Activated T-cell treated with anti-CD3 and anti-CD28 coated beads, Interleukin-2, amount 50 U/mL, for 4 hours (primary cell): ENCODE results near the gene SRF. TPM values are rescaled to one million over a fixed set of nuclear protein-coding genes. Genes with fewer than 3 reads are reported as not detected.
A peak's percentile ranks its signal among the peaks of the same experiment; 100 is the strongest.

Experiments used
- ATAC-seq, 2 donors: fragments of 200-7000 bp; cut with Tn5 transposase; one replicate each; pipeline ENCODE4 v1.10.0; 2021
- DNase-seq: peaks from one replicate; pipeline ENCODE4 v3.0.0-alpha.2; 2020
- H3K27me3 Mint-ChIP-seq: one replicate; pipeline ENCODE4 v1.8.0; 2021; ENCODE audit warnings: low read depth, mixed read lengths
- H3K36me3 Mint-ChIP-seq: one replicate; pipeline ENCODE4 v1.8.0; 2022; ENCODE audit warnings: mixed read lengths; ENCODE audit not compliant: insufficient read depth
- H3K4me1 Mint-ChIP-seq: one replicate; pipeline ENCODE4 v1.8.0; 2021; ENCODE audit warnings: low read depth, mixed read lengths
- H3K4me3 Mint-ChIP-seq: one replicate; pipeline ENCODE4 v1.8.0; 2021; ENCODE audit warnings: mild to moderate bottlenecking, moderate library complexity, mixed read lengths
- H3K9me3 Mint-ChIP-seq: one replicate; pipeline ENCODE4 v1.8.0; 2021; ENCODE audit warnings: mixed read lengths
- total RNA-seq, 3 donors: library from RNA; stranded (reverse); gene quantifications; one replicate each; pipeline ENCODE4 v1.2.1, GENCODE V29; 2021

SRF gene
- total RNA-seq, 3 donors from 2014 or later, result 72.0 to 80.1 (median 72.8) TPM

DNA sequence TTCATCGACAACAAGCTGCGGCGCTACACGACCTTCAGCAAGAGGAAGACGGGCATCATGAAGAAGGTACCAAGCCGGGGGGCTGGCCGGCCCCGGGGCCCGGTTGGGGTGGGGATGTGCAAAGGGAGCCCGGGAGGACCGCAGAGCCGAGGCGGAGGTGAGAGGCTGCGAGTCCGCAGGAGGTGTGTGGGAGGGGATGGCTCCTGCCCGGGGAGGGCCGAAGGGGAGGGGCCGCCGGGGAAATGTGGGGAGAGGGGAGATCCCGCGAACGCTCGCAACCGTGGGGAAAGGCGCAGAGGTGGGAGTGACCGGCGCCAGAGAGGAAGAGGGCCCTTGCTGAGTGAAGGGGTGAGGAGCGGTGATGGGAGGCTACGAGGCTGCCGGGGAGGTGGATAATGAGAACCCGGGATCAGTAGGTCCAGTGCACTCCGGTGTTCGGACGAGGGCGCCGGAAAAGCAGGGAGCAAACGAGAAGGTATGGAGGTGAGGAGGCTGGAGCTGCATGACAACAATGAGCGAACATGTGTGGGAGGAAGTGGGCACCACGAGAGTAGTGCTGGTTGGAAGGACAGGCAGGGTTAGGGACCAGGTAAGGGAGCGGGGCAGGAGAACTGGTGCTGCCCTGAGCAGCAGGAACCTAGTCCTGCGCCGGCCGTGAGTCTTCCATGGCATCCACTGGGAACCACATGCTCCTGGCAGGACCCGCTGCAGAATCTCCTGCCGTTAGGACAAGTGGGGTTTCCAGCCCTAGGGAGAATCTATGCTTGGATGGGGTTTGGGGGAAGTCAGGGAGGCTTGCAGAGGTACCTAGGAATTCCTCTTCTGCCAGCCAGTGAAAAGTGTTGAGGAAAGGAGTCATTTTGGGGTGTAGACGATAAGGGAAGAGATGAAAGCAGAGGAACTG is 1.3 kb downstream of the SRF start:
- ATAC-seq, result no peak

DNA sequence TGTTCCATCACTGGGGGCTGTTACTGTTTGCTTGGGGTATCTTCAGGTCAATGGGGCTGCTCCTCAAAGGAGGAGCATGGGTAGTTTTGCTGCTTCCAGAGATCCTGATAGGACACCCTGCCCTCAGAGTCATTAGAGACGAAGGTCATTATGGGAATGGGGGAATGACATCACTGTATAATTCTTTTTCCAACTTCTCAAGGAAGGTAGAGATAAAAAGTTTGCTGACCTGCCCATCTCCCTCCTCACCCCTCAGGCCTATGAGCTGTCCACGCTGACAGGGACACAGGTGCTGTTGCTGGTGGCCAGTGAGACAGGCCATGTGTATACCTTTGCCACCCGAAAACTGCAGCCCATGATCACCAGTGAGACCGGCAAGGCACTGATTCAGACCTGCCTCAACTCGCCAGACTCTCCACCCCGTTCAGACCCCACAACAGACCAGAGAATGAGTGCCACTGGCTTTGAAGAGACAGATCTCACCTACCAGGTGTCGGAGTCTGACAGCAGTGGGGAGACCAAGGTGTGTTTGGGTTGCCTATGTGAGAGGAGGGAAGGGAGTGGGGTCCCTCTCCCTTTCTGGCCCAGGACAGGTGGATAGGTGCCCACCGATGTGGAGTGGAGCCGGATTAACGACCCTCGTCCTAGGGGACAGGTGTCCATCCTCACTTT is 2.7 kb downstream of the SRF start:
- no peaks in the 10 kb centered on the region for H3K27me3 Mint-ChIP-seq
- peak overlapping the region; percentile 90 for H3K4me3 Mint-ChIP-seq
- no peak for ATAC-seq
- peaks cover 14% of the 10 kb centered on the region for H3K36me3 Mint-ChIP-seq
- no peak for DNase-seq
- peaks cover 42% of the 10 kb centered on the region for H3K4me1 Mint-ChIP-seq
- no peaks in the 10 kb centered on the region for H3K9me3 Mint-ChIP-seq

More for the DNA sequence above, 1.3 kb downstream of the SRF start:
- peak; percentile 36 for DNase-seq
- H3K4me1 Mint-ChIP-seq, result peaks cover 42% of the 10 kb centered on the region
- no peaks in the 10 kb centered on the region for H3K9me3 Mint-ChIP-seq
- peak overlapping the region; percentile 90 for H3K4me3 Mint-ChIP-seq
- peaks cover 12% of the 10 kb centered on the region for H3K36me3 Mint-ChIP-seq
- no peaks in the 10 kb centered on the region for H3K27me3 Mint-ChIP-seq

DNA sequence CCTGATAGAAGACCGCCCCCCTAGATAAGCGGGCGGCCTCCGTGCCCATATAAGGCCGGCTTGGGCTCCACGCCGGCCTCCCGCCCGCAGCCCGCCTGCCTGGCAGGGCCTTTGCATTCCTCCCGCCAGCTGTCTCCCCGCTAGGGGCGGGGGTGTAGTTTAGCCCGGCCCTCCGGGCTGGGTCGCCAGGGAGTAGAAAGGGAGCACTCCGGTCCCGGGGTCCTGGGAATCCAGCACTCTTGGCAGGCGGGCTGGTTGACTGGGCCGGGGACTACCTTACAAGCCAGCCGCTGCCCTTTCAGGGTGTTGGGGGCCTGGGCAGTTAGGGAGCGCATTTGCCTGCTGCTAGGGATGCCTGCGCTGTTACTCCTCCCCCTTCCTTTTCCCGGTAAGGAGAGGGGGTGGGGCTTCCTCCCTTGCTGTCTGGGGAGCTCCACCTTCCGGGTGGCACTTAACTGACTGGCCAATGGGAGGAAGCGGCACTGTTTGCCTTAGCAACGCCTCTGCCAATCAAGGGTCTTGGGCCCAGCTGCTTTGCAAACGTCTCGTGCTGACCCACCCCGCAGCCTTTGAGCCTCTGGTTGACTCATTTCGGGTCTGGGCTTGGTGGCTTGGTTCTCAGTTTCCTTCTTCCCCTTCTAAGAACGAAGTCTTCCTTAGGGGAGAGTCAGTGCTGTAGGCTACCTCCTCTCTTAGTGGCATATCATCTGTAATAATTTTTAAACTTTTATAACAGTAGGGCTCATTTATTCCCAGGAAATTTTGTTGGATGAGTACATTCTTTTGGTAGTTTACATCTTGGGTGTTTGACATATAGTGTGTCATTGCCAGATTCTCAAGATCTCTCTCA is 3.4 kb downstream of the SRF start:
- peaks cover 42% of the 10 kb centered on the region for H3K4me1 Mint-ChIP-seq
- H3K36me3 Mint-ChIP-seq, result peaks cover 14% of the 10 kb centered on the region
- H3K27me3 Mint-ChIP-seq, result no peaks in the 10 kb centered on the region

DNA sequence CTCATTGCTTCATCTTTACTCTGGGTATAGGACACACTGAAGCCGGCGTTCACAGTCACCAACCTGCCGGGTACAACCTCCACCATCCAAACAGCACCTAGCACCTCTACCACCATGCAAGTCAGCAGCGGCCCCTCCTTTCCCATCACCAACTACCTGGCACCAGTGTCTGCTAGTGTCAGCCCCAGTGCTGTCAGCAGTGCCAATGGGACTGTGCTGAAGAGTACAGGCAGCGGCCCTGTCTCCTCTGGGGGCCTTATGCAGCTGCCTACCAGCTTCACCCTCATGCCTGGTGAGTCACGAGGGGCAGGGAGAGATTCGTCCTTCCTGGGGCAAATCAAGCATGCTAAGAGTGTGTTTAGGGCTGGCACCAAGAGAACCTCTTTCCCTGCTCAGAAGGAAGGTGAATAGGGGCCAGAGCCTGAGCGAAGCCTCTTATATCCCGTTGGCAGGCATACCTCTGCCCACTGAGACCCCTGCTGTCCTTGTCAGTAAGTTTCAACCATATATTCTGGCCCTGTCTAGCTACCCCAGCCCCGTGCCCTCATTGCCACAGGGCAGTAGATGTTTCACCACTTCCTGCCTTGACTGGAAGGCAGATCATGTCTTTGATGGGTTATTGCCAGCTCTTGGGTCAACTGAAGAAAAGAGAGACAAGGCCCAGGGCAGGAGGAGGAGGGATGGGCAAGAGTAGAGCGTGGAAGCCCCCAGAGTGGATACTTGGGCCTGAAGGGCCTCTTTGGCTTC is 4.8 kb downstream of the SRF start:
- peaks cover 36% of the 10 kb centered on the region for H3K4me1 Mint-ChIP-seq
- H3K36me3 Mint-ChIP-seq, result peaks cover 14% of the 10 kb centered on the region
- H3K27me3 Mint-ChIP-seq, result no peaks in the 10 kb centered on the region
- no peak overlapping the region for H3K4me3 Mint-ChIP-seq
- no peaks in the 10 kb centered on the region for H3K9me3 Mint-ChIP-seq
- DNase-seq (no peak), ATAC-seq (no peak)

More for the DNA sequence above, 3.4 kb downstream of the SRF start:
- H3K9me3 Mint-ChIP-seq, result no peaks in the 10 kb centered on the region
- peak; percentile 93 for DNase-seq
- peak; percentile 64 to 66 for ATAC-seq
- peak overlapping the region; percentile 90 for H3K4me3 Mint-ChIP-seq

DNA sequence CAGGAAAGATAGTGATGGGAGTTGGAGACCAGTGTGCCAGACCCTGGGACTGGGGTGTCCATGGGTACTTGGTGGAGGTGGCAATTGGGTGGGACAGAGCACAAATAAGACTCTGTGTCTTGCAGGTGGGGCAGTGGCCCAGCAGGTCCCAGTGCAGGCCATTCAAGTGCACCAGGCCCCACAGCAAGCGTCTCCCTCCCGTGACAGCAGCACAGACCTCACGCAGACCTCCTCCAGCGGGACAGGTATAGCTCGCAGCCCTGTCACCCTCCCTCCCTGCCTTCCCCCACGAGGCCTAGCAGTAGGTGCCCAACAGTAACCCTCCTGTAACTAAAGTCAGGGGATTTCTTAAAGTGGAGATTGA is 5.3 kb downstream of the SRF start:
- no peak overlapping the region for H3K4me3 Mint-ChIP-seq
- no peak for DNase-seq

DNA sequence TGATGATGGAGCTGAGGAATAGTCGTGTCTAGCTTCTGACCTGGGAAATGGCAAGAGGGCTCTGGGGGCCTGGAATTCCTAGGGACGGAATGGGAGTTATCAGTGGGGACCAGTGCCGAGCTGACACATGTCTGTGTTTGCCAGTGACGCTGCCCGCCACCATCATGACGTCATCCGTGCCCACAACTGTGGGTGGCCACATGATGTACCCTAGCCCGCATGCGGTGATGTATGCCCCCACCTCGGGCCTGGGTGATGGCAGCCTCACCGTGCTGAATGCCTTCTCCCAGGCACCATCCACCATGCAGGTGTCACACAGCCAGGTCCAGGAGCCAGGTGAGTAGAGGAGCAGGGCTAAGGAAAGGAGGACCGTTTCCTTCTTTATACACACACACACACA is 7.1 kb downstream of the SRF start:
- Mint-ChIP-seq H3K36me3 (peaks cover 12% of the 10 kb centered on the region), H3K4me3 (no peak overlapping the region), H3K9me3 (no peaks in the 10 kb centered on the region), H3K27me3 (no peaks in the 10 kb centered on the region), H3K4me1 (peaks cover 40% of the 10 kb centered on the region)
- DNase-seq, result no peak
- ATAC-seq, result no peak

More for the DNA sequence above, 5.3 kb downstream of the SRF start:
- Mint-ChIP-seq H3K9me3 (no peaks in the 10 kb centered on the region), H3K4me1 (peaks cover 39% of the 10 kb centered on the region), H3K36me3 (peaks cover 14% of the 10 kb centered on the region), H3K27me3 (no peaks in the 10 kb centered on the region)
- ATAC-seq, result no peak

DNA sequence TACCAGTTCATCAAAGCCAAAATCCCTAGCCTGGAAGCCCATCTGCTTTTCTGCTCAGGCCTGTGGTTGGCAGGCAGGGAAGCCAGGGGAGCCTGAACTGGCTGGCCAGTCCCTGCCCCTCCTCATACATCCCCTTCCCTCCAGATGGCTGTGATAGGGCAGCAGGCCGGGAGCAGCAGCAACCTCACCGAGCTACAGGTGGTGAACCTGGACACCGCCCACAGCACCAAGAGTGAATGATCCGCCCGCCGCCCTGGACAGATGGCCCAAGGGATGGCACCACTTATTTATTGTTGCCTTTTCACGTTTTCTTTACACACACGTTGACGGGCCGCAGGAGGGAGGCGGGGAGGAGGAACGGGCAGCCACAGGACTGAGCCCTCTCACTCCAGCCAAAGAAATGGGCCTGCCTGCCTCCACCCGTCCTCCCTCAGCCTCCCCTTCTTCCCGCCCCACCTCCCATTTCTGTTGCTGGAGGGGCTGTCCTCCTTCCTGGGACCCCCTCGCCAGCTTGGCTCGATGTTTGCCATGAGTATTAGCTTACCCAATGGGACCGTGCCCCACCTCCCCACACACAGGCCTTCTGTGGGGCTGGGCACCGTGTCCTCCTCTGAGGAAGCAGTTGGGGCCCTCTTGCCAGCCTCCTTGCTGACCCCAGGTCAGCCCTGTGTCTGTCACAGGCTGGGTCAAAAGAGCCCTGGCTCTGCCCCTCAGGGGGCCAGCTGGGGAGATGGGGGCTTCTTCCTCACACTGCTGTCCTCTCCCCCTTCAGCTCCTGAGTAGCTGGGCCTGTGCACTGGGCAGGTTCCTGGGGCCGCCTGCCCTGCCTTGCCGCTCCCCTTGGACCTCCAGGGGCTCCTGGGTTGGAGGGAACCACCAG is 8.1 kb downstream of the SRF start:
- no peak for DNase-seq
- Mint-ChIP-seq H3K27me3 (no peaks in the 10 kb centered on the region), H3K36me3 (peaks cover 15% of the 10 kb centered on the region), H3K9me3 (no peaks in the 10 kb centered on the region), H3K4me3 (no peak overlapping the region), H3K4me1 (peaks cover 41% of the 10 kb centered on the region)
- no peak for ATAC-seq

DNA sequence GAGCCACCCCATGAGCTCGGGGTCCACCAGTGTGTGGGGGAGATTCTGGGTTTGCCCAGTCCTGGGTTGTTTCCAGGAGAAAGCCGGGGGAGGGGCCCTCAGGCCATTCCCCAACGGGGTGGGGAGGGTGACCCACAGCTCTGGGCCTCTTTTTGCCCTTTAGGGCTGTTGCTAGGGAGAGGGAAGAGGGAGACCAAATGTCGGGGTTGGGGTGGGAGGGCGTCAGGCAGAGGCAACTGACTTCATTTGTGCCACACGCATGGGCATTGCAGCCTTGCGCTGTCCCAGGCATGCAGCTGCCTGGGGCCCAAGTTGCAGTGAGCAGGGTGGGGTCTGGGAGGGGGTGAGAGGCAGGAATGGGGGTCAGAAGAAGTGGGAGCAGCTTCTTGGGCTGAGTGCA is 9.0 kb downstream of the SRF start:
- Mint-ChIP-seq H3K27me3 (no peaks in the 10 kb centered on the region), H3K9me3 (no peaks in the 10 kb centered on the region), H3K36me3 (peaks cover 12% of the 10 kb centered on the region), H3K4me3 (no peak overlapping the region), H3K4me1 (peaks cover 42% of the 10 kb centered on the region)
- no peak for ATAC-seq
- no peak for DNase-seq

DNA sequence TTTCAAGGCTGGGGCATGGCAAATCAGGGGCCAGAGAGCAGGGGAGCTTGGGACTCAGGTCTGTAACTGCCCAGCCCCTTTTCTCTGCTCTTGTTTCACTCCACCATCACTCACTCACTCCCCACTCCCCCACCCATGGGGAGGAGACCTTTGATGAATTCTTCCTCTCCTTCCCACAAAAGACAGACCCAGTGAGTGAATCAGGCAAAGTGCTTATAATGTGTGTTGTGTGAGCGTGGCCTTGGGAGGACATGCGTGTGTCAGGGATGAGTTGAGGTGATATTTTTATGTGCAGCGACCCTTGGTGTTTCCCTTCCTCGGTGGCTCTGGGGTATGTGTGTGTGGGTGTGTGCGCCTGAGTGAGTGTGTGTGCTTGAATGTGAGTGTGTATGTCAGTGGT is 9.9 kb downstream of the SRF start:
- ATAC-seq, result peak in 1 of 2 donors; percentile 11
- no peaks in the 10 kb centered on the region for H3K27me3 Mint-ChIP-seq

DNA sequence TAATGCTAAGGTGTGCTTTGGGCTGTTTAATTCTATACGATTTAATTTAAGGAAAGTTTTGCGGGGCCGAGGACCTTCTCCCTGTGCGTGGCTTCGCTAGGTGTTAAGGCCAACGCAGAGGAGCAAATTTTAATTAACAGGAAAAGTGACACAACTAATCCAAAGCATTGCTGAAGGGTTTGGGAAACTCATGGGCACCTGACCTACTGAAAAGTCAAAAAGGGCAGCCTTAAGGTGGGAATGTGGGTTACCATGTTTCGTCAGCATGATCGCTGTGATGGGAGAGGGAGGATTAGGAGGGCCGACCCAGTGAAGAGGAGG is 10.5 kb downstream of the SRF start:
- H3K9me3 Mint-ChIP-seq, result no peaks in the 10 kb centered on the region
- no peak for DNase-seq
- H3K36me3 Mint-ChIP-seq, result peaks cover 14% of the 10 kb centered on the region
- H3K4me1 Mint-ChIP-seq, result peaks cover 45% of the 10 kb centered on the region
- peak overlapping the region; percentile 89 for H3K4me3 Mint-ChIP-seq
- no peak for ATAC-seq
- H3K27me3 Mint-ChIP-seq, result no peaks in the 10 kb centered on the region

More for the DNA sequence above, 9.9 kb downstream of the SRF start:
- no peak for DNase-seq
- Mint-ChIP-seq H3K4me1 (peaks cover 44% of the 10 kb centered on the region), H3K9me3 (no peaks in the 10 kb centered on the region), H3K4me3 (peak overlapping the region; percentile 89), H3K36me3 (peaks cover 12% of the 10 kb centered on the region)

DNA sequence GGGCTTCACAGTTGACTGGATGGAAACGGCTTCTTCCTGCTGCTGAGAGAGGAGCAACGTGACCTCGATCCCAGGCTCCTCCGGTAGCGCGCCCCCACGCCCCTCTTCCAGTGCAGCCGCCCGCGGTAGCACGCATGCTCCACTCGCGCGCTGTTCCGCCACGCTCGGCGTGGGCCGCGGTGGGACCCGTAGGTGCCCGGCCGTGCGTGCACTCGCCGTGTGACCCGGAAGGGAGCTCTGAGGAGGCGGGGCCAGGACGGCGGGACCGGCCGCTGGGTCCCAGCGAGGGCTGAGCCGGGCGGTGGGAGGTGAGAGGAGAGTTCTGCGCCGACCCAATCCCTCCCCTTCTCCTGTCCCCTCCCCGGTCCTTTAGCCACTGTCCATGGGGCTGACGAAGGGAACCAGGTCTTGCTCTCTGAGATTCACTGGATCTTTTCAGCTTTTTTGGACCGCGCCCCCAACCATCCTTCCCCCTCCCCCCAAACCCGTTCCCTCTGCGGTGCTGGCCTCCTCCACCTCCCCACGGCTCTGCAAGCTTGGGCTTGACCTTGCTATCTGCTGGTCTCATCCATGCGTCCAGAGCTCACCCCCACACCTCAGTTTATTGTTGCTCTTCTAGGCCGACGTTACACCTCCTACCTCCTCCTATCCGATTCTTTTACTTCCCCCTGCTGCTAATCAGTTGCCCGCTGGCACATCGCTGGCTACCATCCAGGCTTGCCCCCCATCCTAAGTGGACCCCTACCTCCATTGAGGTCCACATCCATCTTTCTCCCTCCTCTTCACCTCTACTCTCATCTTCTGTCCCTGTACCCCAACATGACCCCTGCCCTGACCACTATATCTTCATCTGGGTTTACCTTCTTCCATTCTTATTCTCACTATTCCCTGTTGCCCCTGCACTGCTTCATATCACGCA is 11.1 kb downstream of the SRF start, which contains the start of gene CUL9:
CUL9 (plus strand) TSS at position 255 of the 919 bp plus-strand sequence. CDS start 2,115 bp downstream, outside the sequence.
- peaks cover 47% of the 10 kb centered on the region for H3K4me1 Mint-ChIP-seq
- peaks cover 15% of the 10 kb centered on the region for H3K36me3 Mint-ChIP-seq
- ATAC-seq, result peak; percentile 96
- no peaks in the 10 kb centered on the region for H3K9me3 Mint-ChIP-seq
- H3K4me3 Mint-ChIP-seq, result peak within 1 kb of the TSS; percentile 89
- no peaks in the 10 kb centered on the region for H3K27me3 Mint-ChIP-seq
- peak; percentile 68 for DNase-seq

DNA sequence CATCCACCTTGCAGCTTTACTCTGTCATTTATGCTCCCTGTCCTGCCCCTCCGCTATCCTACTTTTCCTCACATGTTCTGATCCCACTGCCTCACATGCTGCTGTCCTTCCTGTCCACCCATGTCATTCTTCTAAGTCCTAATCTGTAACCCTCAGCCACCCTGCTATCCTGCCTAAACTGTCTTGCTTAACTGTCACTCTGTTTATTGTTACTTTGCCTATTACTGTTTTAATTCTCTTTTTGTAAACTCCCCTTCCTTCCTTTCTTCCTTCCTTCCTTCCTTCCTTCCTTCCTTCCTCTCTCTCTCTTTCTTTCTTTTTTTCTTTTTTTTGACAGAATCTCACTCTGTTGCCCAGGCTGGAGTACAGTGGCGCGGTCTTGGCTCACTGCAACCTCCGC is 12.4 kb downstream of the SRF start:
- H3K4me3 Mint-ChIP-seq, result peak overlapping the region; percentile 89
- H3K9me3 Mint-ChIP-seq, result no peaks in the 10 kb centered on the region
- ATAC-seq, result no peak
- peaks cover 13% of the 10 kb centered on the region for H3K36me3 Mint-ChIP-seq
- H3K27me3 Mint-ChIP-seq, result no peaks in the 10 kb centered on the region
- no peak for DNase-seq
- peaks cover 47% of the 10 kb centered on the region for H3K4me1 Mint-ChIP-seq
